GM23338 (cell line): ENCODE data around the gene RNF181.

ENCODE experiments used
- CTCF ChIP-seq, 2 experiments: fragments of 200-600 bp in 1 of 2; sonication (generic) in 1 of 2; conservative IDR thresholded peaks; 2 replicates each; pipeline versions ENCODE4 v1.5.1 to v1.6.1; 2016 to 2017; ENCODE audit warnings: antibody characterized with exemption in 2 of 2, low read depth in 2 of 2, mild to moderate bottlenecking in 2 of 2, moderate library complexity in 1 of 2
- EZH2 ChIP-seq: fragments of 200-600 bp; sonication (generic); IDR thresholded peaks from one replicate; pipeline ENCODE4 v1.8.0; 2017; ENCODE audit warnings: antibody characterized with exemption, mild to moderate bottlenecking, low read depth; ENCODE audit not compliant: unreplicated experiment
- EZH2phosphoT487 ChIP-seq: fragments of 200-600 bp; sonication (generic); IDR thresholded peaks from one replicate; pipeline ENCODE4 v1.8.1; 2018; ENCODE audit warnings: antibody characterized with exemption; ENCODE audit not compliant: unreplicated experiment
- JUNB ChIP-seq: IDR thresholded peaks from one replicate; pipeline ENCODE4 v1.6.1; 2016; ENCODE audit warnings: antibody characterized with exemption; ENCODE audit not compliant: unreplicated experiment
- POLR2AphosphoS5 ChIP-seq: IDR thresholded peaks from 2 replicates; pipeline ENCODE4 v1.6.1; 2016; ENCODE audit warnings: antibody characterized with exemption, low read depth

DNA sequence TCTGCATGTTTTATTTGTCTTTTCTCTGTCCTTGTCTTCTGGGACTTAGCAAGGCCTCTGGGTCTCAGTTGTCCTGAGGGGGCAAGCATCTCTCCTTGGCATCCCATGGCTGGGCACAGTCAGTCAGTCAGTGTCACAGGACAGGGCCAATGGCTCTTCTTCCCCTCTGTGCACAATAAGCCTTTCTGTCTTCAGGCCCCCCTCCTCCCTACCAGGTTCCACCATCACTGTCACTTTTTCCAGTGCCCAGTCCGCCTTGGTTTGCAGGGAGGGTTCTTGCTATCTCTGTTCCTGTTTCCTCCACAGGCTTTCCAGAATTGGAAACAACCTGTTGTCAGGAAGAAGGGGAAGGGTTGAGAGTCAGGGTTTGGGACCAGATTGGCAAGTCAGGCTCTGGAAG, 13.1 kb upstream of the RNF181 start:
- no peak for TF ChIP-seq POLR2AphosphoS5
- TF ChIP-seq CTCF (conservative IDR thresholded peaks at IDR 0.05; ENCODE audit: low read depth in 2 of 2): no peak
- TF ChIP-seq EZH2: no peak
- TF ChIP-seq JUNB: no peak
- TF ChIP-seq EZH2phosphoT487: no peak
